GM19240 (cell line): Measurements from ENCODE around the gene ZBTB24.
"Not testable (repeated sequence)": the region's sequence is repeated elsewhere in the genome, so short reads cannot be mapped to it uniquely, and the experiment has no call there.

ENCODE experiments used
- DNase-seq: peaks from one replicate; pipeline ENCODE4 v3.0.0; 2011; ENCODE audit warnings: low spot score; ENCODE audit not compliant: insufficient read length

The ZBTB24 gene

GRCh38 chr6:109482905-109483734 lies at the start of gene ZBTB24:
Gene ZBTB24, minus strand, starts transcription at chr6:109483219. Its CDS starts 1,193 bp downstream, at chr6:109482026.
- DNase-seq: peak; percentile 77

DNA sequence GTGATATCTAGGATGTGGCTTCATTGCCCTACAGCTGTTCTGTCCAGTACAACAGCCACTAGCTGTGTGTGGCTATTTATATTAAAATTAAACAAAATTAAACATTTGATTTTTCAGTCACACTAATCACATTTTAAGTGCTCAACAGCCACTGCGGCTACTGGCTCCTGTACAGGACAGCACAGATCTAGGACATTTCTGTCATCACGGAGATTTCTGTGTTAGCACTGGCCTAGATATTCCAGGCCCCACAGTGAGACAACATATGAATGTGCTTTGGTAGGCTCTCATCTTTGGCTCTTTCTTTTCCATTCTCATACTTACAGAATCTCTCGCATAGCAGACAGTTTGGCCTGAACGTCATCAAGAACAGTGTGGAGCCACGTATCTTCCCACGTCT lies 48.4 kb upstream of the ZBTB24 start:
- DNase-seq: no peak

- no peak for DNase-seq
These were observed 45.0 kb upstream of the ZBTB24 start for GRCh38 chr6:109527989-109528388.

DNA sequence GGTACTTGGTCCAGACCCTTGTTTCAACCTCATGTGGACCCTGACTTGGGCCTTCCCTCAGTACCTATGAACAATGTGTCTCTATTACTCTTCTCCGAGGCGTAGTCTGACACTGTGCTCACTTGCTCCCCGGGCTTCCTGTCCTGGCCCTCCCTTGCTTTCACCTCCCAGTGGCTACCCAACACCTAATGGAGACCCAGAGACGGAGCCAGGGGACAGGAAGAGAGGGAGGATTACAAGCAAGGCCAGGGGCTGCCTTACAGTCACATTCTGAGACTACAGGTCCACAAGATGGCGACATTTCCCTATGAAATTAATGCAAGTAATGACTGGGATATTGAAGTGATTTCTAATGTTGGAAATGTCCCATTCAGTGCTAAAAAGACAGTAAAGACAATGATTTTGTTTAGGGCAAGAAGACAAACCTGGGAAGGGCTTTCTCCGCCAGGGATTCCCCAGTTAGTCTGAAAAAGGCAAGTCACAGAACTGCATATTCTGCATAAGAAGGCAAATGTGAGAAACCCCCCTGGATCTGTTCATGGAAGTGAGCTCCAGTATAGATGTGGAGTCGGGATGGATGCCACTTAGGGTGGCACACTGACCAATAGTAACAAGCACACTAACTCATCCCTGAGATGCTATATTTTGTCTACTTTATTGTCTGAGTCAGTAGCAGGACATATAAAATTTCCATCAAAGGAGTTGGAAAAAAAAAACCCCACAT lies 44.0 kb upstream of the ZBTB24 start:
- no peak for DNase-seq

DNA sequence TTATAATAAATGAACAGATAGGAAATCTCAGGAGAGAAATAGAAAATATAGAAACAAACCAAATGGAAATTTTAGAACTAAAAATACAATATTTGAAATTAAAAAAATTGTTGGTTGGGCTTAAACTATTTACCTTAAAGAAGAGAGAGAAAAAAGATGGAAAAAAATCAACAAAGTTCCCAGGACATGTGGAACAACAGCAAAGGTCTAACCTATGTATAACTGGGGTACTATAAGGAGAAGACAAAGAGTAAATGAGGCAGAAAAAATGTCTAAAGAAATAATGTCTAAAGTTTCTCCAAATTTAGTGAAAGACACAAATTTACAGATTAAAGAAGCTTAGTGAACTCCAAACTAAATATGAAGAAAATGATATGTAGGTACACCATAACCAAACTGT lies 41.1 kb upstream of the ZBTB24 start:
- DNase-seq: no peak

DNA sequence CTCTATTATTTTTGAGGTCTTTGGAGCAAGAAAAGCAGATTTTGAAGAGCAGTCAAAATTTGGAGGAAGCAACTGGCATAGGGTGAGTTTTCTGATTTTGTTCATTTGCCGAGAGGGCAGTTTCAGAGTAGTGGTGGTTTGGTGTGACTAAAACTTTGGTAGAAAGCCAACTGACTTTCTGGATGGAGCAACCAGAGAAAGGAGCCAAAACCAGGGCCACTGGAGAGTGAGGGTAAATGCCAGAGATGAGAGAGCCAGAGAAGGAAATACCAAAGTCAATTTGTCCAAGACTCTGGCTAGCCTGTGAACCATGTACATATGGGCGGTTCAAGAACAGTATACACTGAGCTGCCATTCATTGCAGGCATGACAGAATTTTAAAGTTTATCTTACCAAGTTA lies 40.5 kb upstream of the ZBTB24 start:
- DNase-seq: no peak

GRCh38 chr6:109521080-109521479 lies 38.1 kb upstream of the ZBTB24 start:
- no peak for DNase-seq

DNA sequence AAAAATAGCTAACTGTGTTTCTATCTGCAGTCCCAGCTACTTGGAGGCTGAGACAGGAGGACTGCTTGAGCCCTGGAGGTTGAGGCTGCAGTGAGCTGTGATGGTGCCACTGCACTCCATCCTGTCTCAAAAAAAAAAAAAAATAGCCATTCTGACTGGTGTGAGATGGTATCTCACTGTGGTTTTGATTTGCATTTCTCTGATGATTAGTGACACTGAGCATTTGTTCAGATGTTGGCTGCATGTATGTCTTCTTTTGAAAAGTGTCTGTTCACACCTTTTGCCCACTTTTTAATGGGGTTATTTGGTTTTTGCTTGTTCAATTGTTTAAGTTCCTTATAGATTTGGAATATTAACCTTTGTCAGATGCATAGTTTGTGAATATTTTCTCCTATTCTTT lies 36.6 kb upstream of the ZBTB24 start:
- DNase-seq: not testable (repeated sequence)

DNA sequence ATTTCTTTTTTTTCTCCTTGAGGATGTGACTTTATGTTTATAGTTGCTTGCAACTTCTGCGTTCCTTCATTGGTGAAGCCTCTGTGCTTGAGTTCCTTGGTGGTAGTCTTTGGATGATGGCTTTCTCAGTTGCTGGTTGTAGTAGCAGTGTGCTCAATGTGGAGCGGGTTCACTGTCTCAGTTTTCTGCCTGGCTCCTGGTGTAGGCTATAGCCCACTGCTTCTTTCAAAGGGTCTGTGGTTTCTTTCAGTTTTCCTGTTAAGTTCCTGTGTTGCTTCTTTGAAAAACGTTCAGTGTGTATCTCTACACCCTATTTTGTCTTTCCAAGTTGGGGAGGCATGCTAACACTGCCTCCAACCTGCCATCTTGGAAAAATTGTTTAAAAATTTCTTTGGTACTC lies 33.9 kb upstream of the ZBTB24 start:
- no peak for DNase-seq

- DNase-seq: no peak
These were observed 32.9 kb upstream of the ZBTB24 start for GRCh38 chr6:109515781-109516409.

DNA sequence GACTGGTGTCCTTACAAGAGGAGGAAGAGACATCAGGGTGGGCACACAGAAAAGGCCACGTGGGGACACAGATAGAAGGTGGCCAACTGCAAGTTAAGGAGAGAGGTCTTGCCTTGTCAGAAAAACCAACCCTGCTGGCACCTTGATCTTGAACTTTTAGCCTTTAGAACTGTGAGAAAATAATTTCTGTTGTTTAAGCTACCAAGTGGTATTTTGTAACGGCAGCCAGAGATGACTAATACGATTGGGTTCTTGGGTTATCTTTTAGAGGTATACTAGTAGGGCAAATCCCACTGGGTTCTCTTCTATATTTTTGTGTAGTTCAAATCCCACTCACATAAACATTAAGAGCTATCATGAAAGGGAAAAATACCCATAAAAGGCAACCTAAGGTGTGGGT lies 31.9 kb upstream of the ZBTB24 start:
- no peak for DNase-seq

DNA sequence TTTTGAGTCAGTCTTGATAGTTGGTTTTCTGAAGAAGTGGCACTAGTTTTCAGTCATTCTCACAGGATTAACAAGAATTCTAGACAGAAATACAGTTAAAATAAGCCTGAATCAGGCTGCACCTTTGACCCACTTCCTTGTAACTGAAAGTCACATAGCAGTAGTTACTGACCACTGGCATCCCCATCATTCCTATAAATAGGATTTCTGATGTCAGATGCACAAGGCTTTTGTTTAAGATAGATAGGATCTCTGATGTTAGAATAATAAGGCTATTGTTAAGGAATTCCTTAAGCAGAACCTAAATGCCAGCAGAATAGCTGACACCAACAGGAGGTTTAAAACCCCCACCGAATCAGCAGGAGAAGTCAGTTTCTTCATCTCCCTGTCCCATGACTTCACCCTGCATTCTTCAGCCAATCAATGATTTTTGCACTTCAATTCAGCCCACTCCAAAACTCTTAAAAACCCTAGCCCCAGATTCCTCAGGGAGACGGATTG lies 30.6 kb upstream of the ZBTB24 start:
- DNase-seq: no peak

- no peak for DNase-seq
These were observed 29.3 kb upstream of the ZBTB24 start for GRCh38 chr6:109512271-109512817.

DNA sequence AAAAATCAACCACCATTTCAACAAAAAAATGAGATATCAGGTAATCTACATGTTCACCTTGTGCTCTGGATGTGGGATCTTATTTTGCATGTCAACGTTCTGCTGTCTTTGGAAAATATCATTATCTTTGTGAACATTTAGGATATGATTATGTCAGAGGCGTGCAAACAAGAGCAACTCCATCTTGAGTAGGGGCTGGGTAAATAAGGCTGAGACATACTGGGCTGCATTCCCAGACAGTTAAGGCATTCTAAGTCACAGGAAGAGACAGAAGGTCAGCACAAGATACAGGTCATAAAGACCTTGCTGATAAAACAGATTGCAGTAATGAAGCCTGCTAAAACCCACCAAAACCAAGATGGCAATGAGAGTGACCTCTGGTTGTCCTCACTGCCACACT lies 28.8 kb upstream of the ZBTB24 start:
- no peak for DNase-seq

DNA sequence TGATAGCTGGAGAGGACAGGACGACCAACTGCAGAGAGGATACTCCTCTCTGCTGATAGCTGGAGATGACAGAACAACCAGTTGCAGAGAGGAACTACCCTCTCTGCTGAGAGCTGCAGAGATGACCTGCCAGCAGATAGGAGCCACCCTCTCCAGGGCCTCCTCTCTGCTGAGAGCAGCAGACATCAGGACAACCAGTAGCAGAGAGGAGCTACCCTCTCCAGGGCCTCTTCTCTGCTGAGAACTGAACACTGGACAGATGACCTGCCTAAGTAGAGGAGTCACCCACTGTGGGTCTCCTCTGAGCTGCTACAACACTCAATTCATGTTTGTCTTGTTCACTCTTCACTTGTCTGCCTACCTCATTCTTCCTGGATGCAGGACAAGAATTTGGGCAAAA lies 27.3 kb upstream of the ZBTB24 start:
- DNase-seq: no peak

DNA sequence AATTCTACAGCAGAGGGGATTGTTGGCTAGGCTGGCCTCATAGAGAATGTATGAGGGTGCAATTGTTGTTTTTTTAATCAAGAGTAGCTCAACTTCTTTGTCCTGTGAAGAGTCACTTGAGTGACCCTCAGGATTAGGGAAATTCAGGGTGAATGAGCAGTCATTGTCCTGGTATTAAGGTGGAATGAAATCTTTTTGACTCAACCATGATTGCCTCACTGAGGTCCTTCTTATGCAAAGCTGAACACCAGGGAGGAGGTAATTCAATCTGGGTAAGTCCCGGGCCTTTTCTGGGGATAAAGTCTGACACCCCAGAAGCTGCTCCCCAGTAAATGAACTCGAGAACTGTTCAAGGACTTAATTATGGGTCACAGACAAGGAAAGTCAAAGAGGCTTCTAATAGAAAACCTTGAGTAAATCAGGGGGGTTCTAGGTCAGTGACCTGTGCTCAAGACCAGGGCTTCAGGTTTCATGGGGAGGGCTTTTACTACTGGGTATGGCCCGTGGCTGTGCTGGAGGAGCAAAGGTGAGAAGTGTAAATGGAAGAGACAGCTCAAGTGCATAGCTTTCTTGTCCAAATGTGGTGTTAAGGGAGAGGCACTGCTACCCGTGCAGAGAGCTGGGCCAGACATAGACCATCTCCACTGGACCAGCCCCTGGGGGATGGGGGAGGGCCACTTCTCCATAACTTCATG lies 25.3 kb upstream of the ZBTB24 start:
- no peak for DNase-seq

DNA sequence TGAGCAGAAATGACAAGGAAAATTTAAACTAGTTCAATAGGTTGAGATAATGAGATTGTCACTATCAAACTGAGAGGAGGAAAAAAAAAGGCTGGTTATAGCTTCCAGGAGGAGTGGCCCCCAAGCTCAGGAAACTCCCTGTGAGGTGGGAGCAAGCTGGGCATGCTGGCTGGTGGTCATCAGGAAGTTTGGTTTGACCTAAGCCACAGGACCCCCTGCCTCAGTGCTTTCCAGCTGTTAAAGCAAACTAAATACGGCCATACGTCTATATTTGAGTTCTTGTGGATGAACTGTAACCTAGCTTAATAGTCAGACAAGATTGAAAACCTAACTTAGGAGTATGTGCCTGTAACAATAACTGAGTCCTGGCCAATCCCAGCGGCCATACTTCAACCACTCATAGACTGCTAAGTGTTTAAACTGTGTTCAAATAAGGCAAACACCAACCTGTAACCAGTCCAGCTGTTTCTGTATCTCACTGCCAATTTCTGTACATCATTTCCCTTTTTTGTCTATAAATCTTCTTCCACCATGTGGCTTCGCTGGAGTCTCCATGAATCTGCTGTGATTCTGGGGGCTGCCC lies 24.6 kb upstream of the ZBTB24 start:
- DNase-seq: no peak

- DNase-seq: no peak
These were observed 23.8 kb upstream of the ZBTB24 start for GRCh38 chr6:109506841-109507240.

DNA sequence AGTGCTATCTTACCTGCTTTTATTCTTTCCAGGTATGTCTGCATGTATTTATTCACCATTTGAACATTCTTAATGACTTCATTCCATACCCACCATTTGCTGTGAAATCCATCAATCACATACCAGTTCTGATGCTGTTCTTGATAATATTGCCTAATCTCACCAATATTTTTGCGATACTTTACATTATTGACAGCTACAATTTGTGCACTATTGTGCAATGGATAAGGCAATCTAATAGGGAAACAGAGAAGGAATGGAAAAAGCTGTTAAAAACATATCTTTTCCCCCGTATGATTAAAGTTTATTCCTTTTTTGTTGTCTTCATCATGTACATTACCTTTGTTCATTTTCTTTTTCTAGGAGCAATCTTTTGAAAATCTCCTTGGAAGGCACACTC lies 23.3 kb upstream of the ZBTB24 start:
- no peak for DNase-seq

DNA sequence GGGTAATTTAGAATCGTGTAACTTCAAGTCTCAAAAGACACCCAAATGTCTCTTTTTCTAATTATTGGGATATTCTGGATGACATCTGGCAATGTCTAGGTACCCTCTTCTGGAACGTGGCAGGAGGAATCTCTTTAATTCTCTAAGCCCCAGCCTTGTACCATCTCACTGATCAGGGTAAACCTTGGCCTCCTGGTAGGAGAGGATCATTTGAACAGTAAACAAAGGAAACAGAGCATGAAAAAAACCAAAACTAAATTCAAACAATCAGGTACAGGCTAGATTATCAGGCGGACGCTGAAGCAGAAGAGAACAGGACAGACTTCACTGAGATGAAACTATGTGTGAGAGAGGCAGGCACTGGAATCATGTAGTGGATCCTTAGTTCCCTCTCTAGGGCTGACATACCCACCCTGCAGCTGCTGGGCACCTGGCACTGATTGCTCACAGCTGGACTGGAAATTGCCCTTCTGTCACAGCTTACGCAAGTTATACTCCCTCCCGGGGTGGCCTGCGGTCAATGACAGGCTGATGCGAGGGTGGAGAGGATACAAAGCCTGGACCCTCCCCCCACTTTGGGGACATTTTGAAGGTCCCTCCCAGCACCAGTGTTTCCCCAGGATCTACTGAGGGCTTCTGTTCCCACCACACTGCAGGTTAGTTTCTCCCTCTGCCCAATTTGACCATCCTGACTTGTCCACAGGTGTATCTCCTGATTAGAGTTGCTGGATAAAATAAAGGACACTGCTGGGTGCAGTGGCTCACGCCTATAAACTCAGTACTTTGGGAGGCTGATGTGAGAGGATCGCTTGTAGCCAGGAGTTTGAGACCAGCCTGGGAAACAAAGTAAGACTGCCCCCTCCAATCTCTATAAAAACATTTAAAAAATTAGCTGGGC lies 20.6 kb upstream of the ZBTB24 start:
- DNase-seq: no peak
